ENCODE measurements around the gene TSEN15. TPM values are rescaled to one million over a fixed set of nuclear protein-coding genes. Genes with fewer than 3 reads are reported as not detected.
"Not testable (repeated sequence)": the region's sequence is repeated elsewhere in the genome, so short reads cannot be mapped to it uniquely, and the experiment has no call there.

TSEN15 gene
- polyA plus RNA-seq, 3 donors = 7.2 to 19.8 (median 15.2) TPM

GRCh38 chr1:184075055-184076029 lies 23.8 kb downstream of the TSEN15 start:
- H3K27ac ChIP-seq (ENCODE audit: low read depth, low read length) = no peak overlapping the region
- WGBS, 3 donors = 42 to 49% (median 47%) methylated on average over 4 of the region's 4 CpGs

GRCh38 chr1:184078564-184079249 lies 27.2 kb downstream of the TSEN15 start:
- 30 to 53% (median 42%) methylated on average over 2 of the region's 2 CpGs for WGBS, 3 donors
- H3K27ac ChIP-seq (ENCODE audit: low read depth, low read length) = no peak overlapping the region

GRCh38 chr1:184080309-184080708 lies 28.8 kb downstream of the TSEN15 start:
- H3K27ac ChIP-seq (ENCODE audit: low read depth, low read length) = no peak overlapping the region

DNA sequence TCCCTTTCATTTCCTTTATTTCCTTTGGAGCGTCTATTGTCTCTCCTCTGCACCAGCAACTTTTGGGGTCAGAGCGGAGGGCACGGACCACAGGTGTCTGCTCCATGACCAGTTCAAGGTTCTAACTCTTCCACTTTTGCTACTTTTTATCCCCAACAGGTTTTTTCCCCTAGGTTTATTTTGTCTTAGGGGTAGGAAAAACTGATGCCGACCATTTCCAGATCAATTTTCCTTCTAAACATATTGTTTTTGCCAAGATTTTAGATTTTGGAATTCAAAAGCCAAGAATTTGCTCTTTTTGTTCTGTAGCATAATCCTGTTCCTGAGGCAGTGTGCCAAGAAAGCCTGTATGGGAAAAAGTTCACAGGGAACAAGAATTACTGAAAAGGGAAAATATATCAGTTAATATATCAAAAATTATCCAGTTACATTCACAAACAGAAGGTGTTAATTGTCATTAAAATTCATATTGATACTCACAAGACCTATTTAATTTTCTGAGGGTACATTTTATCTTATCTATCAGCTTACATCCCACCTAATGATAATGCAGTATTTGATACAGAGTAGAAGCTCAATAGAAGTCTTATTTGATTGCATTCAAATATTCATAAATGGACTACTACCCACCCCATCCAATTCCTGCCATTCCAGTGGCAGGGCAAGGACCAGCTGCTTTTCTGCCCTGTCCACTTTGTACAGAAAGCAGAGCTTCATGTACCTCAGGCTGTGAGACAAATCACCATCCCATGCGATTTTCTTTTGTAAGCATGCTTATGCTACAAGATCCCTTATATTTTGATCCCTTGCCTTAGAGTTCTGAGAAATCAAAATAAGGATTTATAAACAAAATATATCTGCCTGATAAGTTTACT lies 31.2 kb downstream of the TSEN15 start:
- H3K27ac ChIP-seq (ENCODE audit: low read depth, low read length) = no peak overlapping the region
- 74 to 89% (median 80%) methylated on average over 5 of the region's 5 CpGs for WGBS, 3 donors

DNA sequence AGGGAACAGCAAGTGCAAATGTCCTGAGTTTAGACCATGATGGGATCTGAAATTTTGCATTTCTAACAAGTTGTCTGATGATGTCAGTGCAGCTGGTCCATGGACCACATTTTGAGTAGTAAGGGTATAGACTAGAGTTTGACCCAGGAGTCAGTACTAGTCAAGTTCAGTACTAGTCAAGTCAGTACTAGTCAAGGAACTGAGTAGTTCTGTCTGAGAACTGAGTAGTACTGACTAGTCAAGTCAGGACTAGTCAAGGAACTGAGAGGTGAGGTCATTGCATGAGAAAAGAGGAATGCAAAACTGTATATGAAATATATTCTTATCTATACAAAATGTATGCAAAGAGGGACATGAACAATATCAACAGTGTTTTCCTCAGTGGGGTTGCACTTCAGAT lies 34.1 kb downstream of the TSEN15 start:
- H3K27ac ChIP-seq (ENCODE audit: low read depth, low read length) = no peak overlapping the region

DNA sequence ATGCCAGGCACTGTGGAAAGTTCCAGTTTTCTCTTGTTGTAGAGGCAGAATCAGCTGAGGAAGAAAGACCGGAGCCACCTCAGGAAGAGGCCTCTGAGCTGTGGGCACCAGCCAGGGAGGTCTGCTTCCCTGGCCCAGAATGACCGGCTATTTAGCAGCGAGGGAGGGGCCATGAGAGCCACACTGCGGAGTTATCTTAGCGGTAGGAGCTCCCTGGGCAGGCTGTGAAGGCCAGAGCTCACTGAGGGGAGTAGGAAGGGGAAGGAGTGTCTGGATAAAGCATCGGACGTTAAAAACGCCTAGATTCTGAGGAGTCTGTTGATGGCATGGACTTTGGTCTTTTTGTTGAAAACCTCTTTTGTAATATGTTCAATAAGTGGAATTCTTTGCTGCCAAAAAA lies 36.5 kb downstream of the TSEN15 start:
- 71 to 86% (median 84%) methylated on average over 8 of the region's 8 CpGs for WGBS, 3 donors
- no peak overlapping the region for H3K27ac ChIP-seq (ENCODE audit: low read depth, low read length)

DNA sequence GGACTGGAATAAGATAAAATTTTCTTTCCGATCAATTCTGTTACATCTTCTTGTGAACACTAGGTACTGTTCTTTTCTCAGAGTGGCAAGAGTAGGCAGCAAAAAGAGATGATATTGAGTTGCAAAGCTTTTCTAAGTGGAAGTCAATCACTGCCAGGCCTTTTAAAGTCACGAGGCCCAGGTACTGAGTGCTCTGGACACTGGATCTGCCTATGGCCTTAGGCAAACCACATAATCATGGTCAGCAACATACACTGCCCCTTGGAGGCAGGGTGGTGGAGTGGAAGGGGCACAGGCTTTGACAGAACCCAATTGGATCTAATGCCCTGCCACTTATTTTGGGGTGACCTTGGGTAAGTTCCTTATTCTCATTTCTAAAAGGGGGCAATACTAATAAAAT lies 41.5 kb downstream of the TSEN15 start:
- 94 to 100% (median 97%) methylated on average over 2 of the region's 2 CpGs for WGBS, 3 donors
- H3K27ac ChIP-seq (ENCODE audit: low read depth, low read length) = no peak overlapping the region

GRCh38 chr1:184096005-184096404 lies 44.5 kb downstream of the TSEN15 start:
- 93 to 99% (median 98%) methylated on average over 1 of the region's 1 CpG for WGBS, 3 donors
- no peak overlapping the region for H3K27ac ChIP-seq (ENCODE audit: low read depth, low read length)

DNA sequence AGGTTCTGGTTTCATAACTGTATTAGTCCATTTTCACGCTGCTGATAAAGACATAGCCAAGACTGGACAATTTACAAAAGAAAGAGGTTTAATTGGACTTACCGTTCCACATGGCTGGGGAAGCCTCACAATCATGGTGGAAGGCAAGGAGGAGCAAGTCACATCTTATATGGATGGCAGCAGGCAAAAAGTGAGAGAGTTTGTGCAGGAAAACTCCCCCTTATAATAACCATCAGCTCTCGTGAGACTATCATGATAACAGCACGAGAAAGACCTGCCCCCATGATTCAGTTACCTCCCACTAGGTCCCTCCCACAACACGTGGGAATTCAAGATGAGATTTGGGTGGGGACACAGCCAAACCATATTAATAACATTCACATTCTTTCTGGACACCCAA lies 45.0 kb downstream of the TSEN15 start:
- WGBS, 3 donors = 88 to 89% (median 89%) methylated on average over 5 of the region's 5 CpGs
- H3K27ac ChIP-seq (ENCODE audit: low read depth, low read length) = not testable (repeated sequence)

GRCh38 chr1:184101141-184101540 lies 49.6 kb downstream of the TSEN15 start:
- H3K27ac ChIP-seq (ENCODE audit: low read depth, low read length) = no peak overlapping the region

DNA sequence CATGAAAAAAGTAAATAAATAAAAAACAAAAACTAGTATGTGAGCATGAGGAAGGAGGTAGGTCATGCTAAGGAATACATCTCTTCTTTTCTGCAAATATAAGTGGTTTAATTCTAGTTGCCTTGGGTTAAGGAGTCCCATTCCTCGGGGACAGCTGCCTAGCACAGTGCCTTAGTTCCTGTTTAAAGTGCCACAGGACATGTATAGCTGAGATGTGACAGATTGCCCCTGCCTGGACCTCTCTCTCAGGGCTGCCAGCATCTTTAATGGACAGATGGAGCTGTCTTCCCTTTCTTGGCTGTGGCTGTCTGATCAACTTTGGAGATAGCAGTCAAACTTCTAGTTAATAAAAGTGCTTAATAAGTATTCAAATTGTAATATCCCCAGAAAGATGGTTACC lies 50.0 kb downstream of the TSEN15 start:
- 73 to 79% (median 78%) methylated on average over 1 of the region's 1 CpG for WGBS, 3 donors
- H3K27ac ChIP-seq (ENCODE audit: low read depth, low read length) = no peak overlapping the region

DNA sequence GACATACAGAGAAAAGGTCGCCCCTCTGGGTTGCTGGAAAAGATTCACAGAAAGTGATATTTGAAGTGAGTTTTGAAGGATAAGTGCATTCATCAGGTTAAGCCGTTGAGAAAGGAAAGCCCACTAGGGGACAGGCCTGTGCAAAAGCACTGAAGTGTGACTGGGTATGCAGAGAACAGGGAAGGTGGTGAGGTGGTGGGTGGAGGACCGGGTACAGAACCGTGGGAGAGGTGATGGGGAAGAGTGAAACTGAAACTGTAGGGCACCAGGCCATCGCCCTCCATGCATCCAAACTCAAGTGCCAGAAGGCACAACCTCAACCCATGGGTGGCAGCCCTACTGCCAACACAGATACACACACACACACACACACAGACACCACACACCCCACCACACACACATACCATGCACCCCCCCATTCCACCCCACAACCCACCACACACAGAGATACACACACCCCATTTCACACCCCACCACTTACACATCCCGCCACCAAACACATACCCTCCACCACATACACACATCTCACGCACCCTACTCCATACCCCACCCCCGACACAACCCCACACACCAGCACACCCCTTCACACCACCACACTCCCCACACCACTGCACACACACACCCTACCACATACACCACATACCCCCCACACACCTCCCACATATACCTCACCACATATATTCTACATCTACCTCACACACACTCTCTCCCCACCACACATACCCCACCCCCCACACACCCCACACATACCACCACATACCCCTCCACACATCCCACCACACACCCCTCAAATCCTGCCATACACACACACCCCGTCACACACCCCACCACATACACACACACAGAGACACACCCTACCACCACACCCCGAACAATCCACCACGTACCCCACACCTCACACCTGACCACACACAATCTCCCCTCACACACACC lies 59.0 kb downstream of the TSEN15 start:
- no peak overlapping the region for H3K27ac ChIP-seq (ENCODE audit: low read depth, low read length)
- 76 to 92% (median 85%) methylated on average over 11 of the region's 11 CpGs for WGBS, 3 donors

- WGBS, 3 donors = 68 to 85% (median 81%) methylated on average over 2 of the region's 2 CpGs
- no peak overlapping the region for H3K27ac ChIP-seq (ENCODE audit: low read depth, low read length)
Measured at GRCh38 chr1:184112176-184112948, 60.8 kb downstream of the TSEN15 start.

- WGBS, 3 donors = 74 to 89% (median 81%) methylated on average over 1 of the region's 1 CpG
- no peak overlapping the region for H3K27ac ChIP-seq (ENCODE audit: low read depth, low read length)
Measured at GRCh38 chr1:184113251-184113650, 61.7 kb downstream of the TSEN15 start.

DNA sequence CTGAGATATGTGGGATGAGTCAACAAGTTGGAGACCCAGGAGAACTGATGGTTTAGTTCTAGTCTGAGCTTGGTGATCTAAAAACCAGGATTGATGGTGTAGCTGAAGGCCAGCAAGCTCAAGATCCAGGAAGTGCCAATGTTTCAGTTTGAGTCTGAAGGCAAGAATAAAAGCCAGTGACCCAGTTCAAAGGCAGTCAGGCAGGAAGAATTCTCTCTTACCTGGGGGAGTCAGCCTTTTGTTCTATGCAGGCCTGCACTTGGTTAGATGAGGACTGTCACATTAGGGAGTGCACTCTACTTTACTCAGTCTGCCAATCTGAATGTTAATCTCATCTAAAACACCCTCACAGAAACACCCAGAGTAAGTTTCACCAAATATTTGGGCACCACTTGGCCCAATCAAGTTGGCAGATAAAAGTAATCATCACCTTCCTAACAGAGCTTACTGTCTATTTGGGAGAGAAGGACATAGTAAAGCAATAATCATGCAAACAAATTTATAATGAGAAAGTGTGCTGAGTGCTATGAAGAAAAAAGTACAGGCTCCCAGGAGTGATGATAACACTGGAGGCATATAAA lies 63.4 kb downstream of the TSEN15 start:
- no peak overlapping the region for H3K27ac ChIP-seq (ENCODE audit: low read depth, low read length)

GRCh38 chr1:184116287-184116686 lies 64.8 kb downstream of the TSEN15 start:
- H3K27ac ChIP-seq (ENCODE audit: low read depth, low read length) = no peak overlapping the region
- WGBS, 3 donors = 61 to 71% (median 63%) methylated on average over 2 of the region's 2 CpGs

- no peak overlapping the region for H3K27ac ChIP-seq (ENCODE audit: low read depth, low read length)
- WGBS, 3 donors = 79 to 94% (median 83%) methylated on average over 2 of the region's 2 CpGs
Measured at GRCh38 chr1:184118046-184118445, 66.5 kb downstream of the TSEN15 start.
